GM23338 (cell line): ENCODE results near the gene CACNA1C. TPM values are rescaled to one million over a fixed set of nuclear protein-coding genes. Genes with fewer than 3 reads are reported as not detected.

Source experiments
- ATAC-seq: fragments of 200-7000 bp; cut with Tn5 transposase; 3 replicates; pipeline ENCODE4 v1.9.1; 2020
- DNase-seq: peaks from one replicate; pipeline ENCODE4 v3.0.0-alpha.2; 2015; ENCODE audit warnings: low spot score
- H2AFZ ChIP-seq: fragments of 200-600 bp; sonication (generic); 2 replicates; pipeline ENCODE4 v1.8.0; 2016; ENCODE audit warnings: antibody characterized with exemption, mild to moderate bottlenecking, moderate library complexity
- H3F3A ChIP-seq: fragments of 200-600 bp; sonication (generic); replicated peaks from 2 replicates; pipeline ENCODE4 v1.8.0; 2017; ENCODE audit warnings: antibody characterized with exemption, mixed run types, low read depth
- H3K27ac ChIP-seq: fragments of 200-600 bp; sonication (generic); 2 replicates; pipeline ENCODE4 v1.6.1; 2016; ENCODE audit warnings: low read depth
- H3K27me3 ChIP-seq: fragments of 200-600 bp; sonication (generic); 2 replicates; pipeline ENCODE4 v1.8.0; 2016; ENCODE audit warnings: mild to moderate bottlenecking, mixed run types, moderate library complexity; ENCODE audit not compliant: insufficient read depth
- H3K36me3 ChIP-seq: fragments of 200-600 bp; sonication (generic); 2 replicates; pipeline ENCODE4 v1.8.0; 2016; ENCODE audit warnings: mild to moderate bottlenecking; ENCODE audit not compliant: insufficient read depth
- H3K4me1 ChIP-seq: fragments of 200-600 bp; sonication (generic); 2 replicates; pipeline ENCODE4 v1.8.0; 2016; ENCODE audit warnings: mild to moderate bottlenecking, moderate library complexity; ENCODE audit not compliant: insufficient read depth
- H3K4me2 ChIP-seq: fragments of 200-600 bp; sonication (generic); 2 replicates; pipeline ENCODE4 v1.7.1; 2017; ENCODE audit warnings: mixed run types
- H3K4me3 ChIP-seq: fragments of 200-600 bp; sonication (generic); 2 replicates; pipeline ENCODE4 v1.6.1; 2016; ENCODE audit warnings: mixed run types
- H3K79me2 ChIP-seq: fragments of 200-600 bp; sonication (generic); replicated peaks from 2 replicates; pipeline ENCODE4 v1.8.0; 2017; ENCODE audit warnings: mild to moderate bottlenecking; ENCODE audit not compliant: insufficient read depth
- H3K9me2 ChIP-seq: fragments of 200-600 bp; sonication (generic); 2 replicates; pipeline ENCODE4 v1.8.0; 2017; ENCODE audit not compliant: insufficient read depth
- H4K20me1 ChIP-seq: fragments of 200-600 bp; sonication (generic); replicated peaks from 2 replicates; pipeline ENCODE4 v1.8.0; 2017; ENCODE audit warnings: mild to moderate bottlenecking; ENCODE audit not compliant: insufficient read depth
- H3K27ac Mint-ChIP-seq: 2 replicates; pipeline ENCODE4 v1.8.0; 2020; ENCODE audit warnings: inconsistent platforms, mild to moderate bottlenecking, moderate library complexity, mixed read lengths
- H3K27me3 Mint-ChIP-seq: 3 replicates; pipeline ENCODE4 v1.8.0; 2022; ENCODE audit warnings: low read depth, mild to moderate bottlenecking, moderate library complexity, mixed read lengths, inconsistent platforms; ENCODE audit not compliant: insufficient read depth, poor library complexity
- H3K36me3 Mint-ChIP-seq: 3 replicates; pipeline ENCODE4 v1.8.0; 2021; ENCODE audit warnings: low read depth, mild to moderate bottlenecking, inconsistent platforms, moderate library complexity, mixed read lengths
- H3K4me1 Mint-ChIP-seq: 3 replicates; pipeline ENCODE4 v1.8.0; 2020; ENCODE audit warnings: mild to moderate bottlenecking, inconsistent platforms, mixed read lengths
- H3K4me3 Mint-ChIP-seq: 3 replicates; pipeline ENCODE4 v1.8.0; 2021; ENCODE audit warnings: moderate library complexity, mild to moderate bottlenecking, inconsistent platforms, mixed read lengths
- H3K9me3 Mint-ChIP-seq: 3 replicates; pipeline ENCODE4 v1.8.0; 2020; ENCODE audit warnings: moderate library complexity, mild to moderate bottlenecking, inconsistent platforms, mixed read lengths
- POLR2AphosphoS5 ChIP-seq: IDR thresholded peaks from 2 replicates; pipeline ENCODE4 v1.6.1; 2016; ENCODE audit warnings: antibody characterized with exemption, low read depth
- STAT1 ChIP-seq: IDR thresholded peaks from one replicate; pipeline ENCODE4 v1.6.1; 2016; ENCODE audit warnings: antibody characterized with exemption; ENCODE audit not compliant: unreplicated experiment
- ZNF114 ChIP-seq: fragments of 250-450 bp; sonication (Bioruptor Pico); IDR thresholded peaks from 2 replicates; pipeline ENCODE4 v1.5.0; 2020; ENCODE audit warnings: mild to moderate bottlenecking, moderate library complexity
- polyA plus RNA-seq: library from polyadenylated mRNA; unstranded; fragments of >200 nt; fragmentation: Nextera tagmentation; extraction: Ambion mirVana; gene quantifications from 2 replicates; pipeline ENCODE4 v1.2.1, GENCODE V29; 2016
- total RNA-seq: library from RNA; depleted of rRNA; stranded (reverse); fragments of >200 nt; shearing (Covaris generic); gene quantifications from 2 replicates; pipeline ENCODE4 v1.2.3, GENCODE V29; 2014
- TF ChIP-seq, protein P1 (sequence below), 2 experiments: fragments of 200-600 bp in 1 of 2; sonication (generic) in 1 of 2; conservative IDR thresholded peaks; 2 replicates each; pipeline versions ENCODE4 v1.5.1 to v1.6.1; 2016 to 2017; ENCODE audit warnings: antibody characterized with exemption in 2 of 2, low read depth in 2 of 2, mild to moderate bottlenecking in 2 of 2, moderate library complexity in 1 of 2
- TF ChIP-seq, protein P2 (sequence below): fragments of 250-450 bp; sonication (Bioruptor Pico); IDR thresholded peaks from 2 replicates; pipeline ENCODE4 v1.5.0; 2020; ENCODE audit warnings: mild to moderate bottlenecking, moderate library complexity

Gene CACNA1C
- total and polyA plus RNA-seq, 2 experiments from 2014 or later, result 0.78 to 2.1 TPM

DNA sequence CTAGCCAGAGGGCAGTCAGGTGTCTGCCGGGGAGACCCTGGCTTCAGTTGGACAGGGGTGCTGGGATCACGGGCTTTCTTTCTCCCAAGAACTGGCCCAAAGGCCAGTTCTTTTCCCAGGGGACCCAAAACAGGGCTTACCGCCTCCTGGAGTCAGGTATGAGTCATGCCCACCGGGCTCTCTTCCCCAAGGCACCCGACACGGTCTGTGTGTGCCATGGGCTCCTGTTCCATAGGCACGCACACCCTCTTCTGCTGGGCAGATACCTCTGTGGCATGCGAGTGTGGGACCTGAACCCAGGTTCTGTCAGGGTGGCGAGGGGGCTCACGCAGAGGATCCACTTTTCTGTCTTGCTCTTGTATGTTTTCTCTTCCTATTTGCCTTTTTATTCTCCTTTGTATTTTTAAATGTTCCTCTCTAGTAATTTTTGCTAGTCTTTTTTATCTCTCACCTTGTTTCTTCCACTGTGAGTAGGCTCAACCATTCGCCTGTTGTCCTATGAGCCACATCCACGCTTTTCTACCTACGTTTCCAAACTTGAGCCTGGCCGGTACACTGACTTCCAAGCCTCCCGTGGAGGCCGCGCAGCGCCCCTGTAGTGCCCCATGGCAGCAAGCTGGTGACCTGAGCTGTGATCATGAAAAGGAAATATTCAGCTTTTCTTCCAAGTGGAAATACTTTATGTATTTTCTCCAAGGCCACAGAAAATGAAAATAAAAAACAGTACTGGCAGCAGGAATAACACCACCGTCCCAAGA, 362.2 kb downstream of the CACNA1C start:
- ATAC-seq (no peak; the same call in 2 of the 3 replicates), DNase-seq (peak; percentile 36)
- Histone ChIP-seq H4K20me1 (no peaks in the 10 kb centered on the region), H3F3A (no peaks in the 10 kb centered on the region), H3K27me3 (no peaks in the 10 kb centered on the region), H3K4me1 (peaks cover 24% of the 10 kb centered on the region), H3K27ac (no peak overlapping the region), H3K9me2 (no peaks in the 10 kb centered on the region), H3K36me3 (no peaks in the 10 kb centered on the region), H3K4me2 (no peak overlapping the region), H3K79me2 (no peaks in the 10 kb centered on the region), H3K4me3 (no peak overlapping the region), H2AFZ (0 out of 2 replicates have a peak overlapping the region, but pooled peaks have one; percentile 38)
- H3K27me3 Mint-ChIP-seq, result peaks cover 7% of the 10 kb centered on the region
- 0 out of 2 replicates have a peak overlapping the region, but pooled peaks have one; percentile 42 for H3K27ac Mint-ChIP-seq
- H3K4me1 Mint-ChIP-seq, result peaks cover 54% of the 10 kb centered on the region
- TF ChIP-seq, protein P1, sequence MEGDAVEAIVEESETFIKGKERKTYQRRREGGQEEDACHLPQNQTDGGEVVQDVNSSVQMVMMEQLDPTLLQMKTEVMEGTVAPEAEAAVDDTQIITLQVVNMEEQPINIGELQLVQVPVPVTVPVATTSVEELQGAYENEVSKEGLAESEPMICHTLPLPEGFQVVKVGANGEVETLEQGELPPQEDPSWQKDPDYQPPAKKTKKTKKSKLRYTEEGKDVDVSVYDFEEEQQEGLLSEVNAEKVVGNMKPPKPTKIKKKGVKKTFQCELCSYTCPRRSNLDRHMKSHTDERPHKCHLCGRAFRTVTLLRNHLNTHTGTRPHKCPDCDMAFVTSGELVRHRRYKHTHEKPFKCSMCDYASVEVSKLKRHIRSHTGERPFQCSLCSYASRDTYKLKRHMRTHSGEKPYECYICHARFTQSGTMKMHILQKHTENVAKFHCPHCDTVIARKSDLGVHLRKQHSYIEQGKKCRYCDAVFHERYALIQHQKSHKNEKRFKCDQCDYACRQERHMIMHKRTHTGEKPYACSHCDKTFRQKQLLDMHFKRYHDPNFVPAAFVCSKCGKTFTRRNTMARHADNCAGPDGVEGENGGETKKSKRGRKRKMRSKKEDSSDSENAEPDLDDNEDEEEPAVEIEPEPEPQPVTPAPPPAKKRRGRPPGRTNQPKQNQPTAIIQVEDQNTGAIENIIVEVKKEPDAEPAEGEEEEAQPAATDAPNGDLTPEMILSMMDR (conservative IDR thresholded peaks at IDR 0.05; ENCODE audit: low read depth in 2 of 2), result peak in 1 of 2 experiments; percentile 38; a peak in 2 of 4 replicates
- TF ChIP-seq ZNF114 (CRISPR knock-in tag), result no peak
- no peak overlapping the region for H3K4me3 Mint-ChIP-seq
- no peaks in the 10 kb centered on the region for H3K9me3 Mint-ChIP-seq
- no peaks in the 10 kb centered on the region for H3K36me3 Mint-ChIP-seq

DNA sequence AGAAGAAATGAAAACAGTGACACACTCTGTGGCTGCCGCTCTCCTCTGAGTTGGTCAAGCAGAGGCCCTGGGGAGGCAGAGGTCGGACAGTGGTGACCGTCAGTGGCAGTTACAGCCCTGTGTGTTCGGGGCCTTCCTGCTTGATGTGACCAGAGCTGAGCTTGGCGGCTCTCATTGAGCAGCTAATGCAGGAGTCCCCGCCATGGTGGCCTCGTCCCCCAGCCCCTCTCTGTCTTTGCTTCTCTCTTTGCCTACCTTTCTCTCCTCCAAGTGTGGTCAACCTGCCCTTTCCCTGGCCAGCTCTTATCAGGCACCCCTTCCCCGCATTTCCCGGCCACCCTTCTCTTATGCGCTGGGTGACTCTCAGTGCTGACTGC, 362.8 kb downstream of the CACNA1C start:
- Mint-ChIP-seq H3K27me3 (peaks cover 7% of the 10 kb centered on the region), H3K9me3 (no peaks in the 10 kb centered on the region), H3K4me1 (peaks cover 54% of the 10 kb centered on the region), H3K36me3 (no peaks in the 10 kb centered on the region), H3K4me3 (no peak overlapping the region), H3K27ac (peak overlapping the region; percentile 57; the same call in 1 of the 2 replicates)
- ATAC-seq (no peak), DNase-seq (no peak)
- H3K4me1 ChIP-seq, result peaks cover 24% of the 10 kb centered on the region
- no peak overlapping the region for H3K27ac ChIP-seq
- no peak overlapping the region for H3K4me2 ChIP-seq
- TF ChIP-seq, protein P2, sequence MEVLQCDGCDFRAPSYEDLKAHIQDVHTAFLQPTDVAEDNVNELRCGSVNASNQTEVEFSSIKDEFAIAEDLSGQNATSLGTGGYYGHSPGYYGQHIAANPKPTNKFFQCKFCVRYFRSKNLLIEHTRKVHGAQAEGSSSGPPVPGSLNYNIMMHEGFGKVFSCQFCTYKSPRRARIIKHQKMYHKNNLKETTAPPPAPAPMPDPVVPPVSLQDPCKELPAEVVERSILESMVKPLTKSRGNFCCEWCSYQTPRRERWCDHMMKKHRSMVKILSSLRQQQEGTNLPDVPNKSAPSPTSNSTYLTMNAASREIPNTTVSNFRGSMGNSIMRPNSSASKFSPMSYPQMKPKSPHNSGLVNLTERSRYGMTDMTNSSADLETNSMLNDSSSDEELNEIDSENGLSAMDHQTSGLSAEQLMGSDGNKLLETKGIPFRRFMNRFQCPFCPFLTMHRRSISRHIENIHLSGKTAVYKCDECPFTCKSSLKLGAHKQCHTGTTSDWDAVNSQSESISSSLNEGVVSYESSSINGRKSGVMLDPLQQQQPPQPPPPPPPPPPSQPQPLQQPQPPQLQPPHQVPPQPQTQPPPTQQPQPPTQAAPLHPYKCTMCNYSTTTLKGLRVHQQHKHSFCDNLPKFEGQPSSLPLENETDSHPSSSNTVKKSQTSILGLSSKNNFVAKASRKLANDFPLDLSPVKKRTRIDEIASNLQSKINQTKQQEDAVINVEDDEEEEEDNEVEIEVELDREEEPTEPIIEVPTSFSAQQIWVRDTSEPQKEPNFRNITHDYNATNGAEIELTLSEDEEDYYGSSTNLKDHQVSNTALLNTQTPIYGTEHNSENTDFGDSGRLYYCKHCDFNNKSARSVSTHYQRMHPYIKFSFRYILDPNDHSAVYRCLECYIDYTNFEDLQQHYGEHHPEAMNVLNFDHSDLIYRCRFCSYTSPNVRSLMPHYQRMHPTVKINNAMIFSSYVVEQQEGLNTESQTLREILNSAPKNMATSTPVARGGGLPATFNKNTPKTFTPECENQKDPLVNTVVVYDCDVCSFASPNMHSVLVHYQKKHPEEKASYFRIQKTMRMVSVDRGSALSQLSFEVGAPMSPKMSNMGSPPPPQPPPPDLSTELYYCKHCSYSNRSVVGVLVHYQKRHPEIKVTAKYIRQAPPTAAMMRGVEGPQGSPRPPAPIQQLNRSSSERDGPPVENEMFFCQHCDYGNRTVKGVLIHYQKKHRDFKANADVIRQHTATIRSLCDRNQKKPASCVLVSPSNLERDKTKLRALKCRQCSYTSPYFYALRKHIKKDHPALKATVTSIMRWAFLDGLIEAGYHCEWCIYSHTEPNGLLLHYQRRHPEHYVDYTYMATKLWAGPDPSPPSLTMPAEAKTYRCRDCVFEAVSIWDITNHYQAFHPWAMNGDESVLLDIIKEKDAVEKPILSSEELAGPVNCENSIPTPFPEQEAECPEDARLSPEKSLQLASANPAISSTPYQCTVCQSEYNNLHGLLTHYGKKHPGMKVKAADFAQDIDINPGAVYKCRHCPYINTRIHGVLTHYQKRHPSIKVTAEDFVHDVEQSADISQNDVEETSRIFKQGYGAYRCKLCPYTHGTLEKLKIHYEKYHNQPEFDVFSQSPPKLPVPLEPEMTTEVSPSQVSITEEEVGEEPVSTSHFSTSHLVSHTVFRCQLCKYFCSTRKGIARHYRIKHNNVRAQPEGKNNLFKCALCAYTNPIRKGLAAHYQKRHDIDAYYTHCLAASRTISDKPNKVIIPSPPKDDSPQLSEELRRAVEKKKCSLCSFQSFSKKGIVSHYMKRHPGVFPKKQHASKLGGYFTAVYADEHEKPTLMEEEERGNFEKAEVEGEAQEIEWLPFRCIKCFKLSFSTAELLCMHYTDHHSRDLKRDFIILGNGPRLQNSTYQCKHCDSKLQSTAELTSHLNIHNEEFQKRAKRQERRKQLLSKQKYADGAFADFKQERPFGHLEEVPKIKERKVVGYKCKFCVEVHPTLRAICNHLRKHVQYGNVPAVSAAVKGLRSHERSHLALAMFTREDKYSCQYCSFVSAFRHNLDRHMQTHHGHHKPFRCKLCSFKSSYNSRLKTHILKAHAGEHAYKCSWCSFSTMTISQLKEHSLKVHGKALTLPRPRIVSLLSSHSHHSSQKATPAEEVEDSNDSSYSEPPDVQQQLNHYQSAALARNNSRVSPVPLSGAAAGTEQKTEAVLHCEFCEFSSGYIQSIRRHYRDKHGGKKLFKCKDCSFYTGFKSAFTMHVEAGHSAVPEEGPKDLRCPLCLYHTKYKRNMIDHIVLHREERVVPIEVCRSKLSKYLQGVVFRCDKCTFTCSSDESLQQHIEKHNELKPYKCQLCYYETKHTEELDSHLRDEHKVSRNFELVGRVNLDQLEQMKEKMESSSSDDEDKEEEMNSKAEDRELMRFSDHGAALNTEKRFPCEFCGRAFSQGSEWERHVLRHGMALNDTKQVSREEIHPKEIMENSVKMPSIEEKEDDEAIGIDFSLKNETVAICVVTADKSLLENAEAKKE, result no peak
- TF ChIP-seq POLR2AphosphoS5, result no peak
- TF ChIP-seq STAT1, result no peak
- TF ChIP-seq ZNF114 (CRISPR knock-in tag), result no peak
- H3K9me2 ChIP-seq, result no peaks in the 10 kb centered on the region
- peak overlapping the region; percentile 38; the same call in 1 of the 2 replicates for H2AFZ ChIP-seq
- no peak overlapping the region for H3K4me3 ChIP-seq
- no peaks in the 10 kb centered on the region for H3K79me2 ChIP-seq
- H4K20me1 ChIP-seq, result no peaks in the 10 kb centered on the region
- H3K36me3 ChIP-seq, result no peaks in the 10 kb centered on the region
- H3K27me3 ChIP-seq, result no peaks in the 10 kb centered on the region
- no peaks in the 10 kb centered on the region for H3F3A ChIP-seq
